Stimulated activated CD8-positive, alpha-beta memory T cell treated with anti-CD3 and anti-CD28 coated beads, Interleukin-4, amount 100 ng/mL, for 48 hours (primary cell): Measurements from ENCODE around the gene CYP2S1.
A peak's percentile ranks its signal among the peaks of the same experiment; 100 is the strongest.
"Not testable (repeated sequence)": the region's sequence is repeated elsewhere in the genome, so short reads cannot be mapped to it uniquely, and the experiment has no call there.

Source experiments
- DNase-seq: peaks from one replicate; pipeline ENCODE4 v3.0.0-alpha.2; 2020

CYP2S1 gene

GRCh38 chr19:41192574-41193429, at the start of gene CYP2S1:
TSS of gene CYP2S1 (plus strand) at chr19:41193219. CDS start at chr19:41193265, 46 bp downstream.
- DNase-seq: peak; percentile 37

- peak; percentile 94 for DNase-seq
Measured at GRCh38 chr19:41144403-41144802, 48.6 kb upstream of the CYP2S1 start.

- no peak for DNase-seq
Measured at GRCh38 chr19:41149831-41150230, 43.2 kb upstream of the CYP2S1 start.

- not testable (repeated sequence) for DNase-seq
Measured at GRCh38 chr19:41150986-41151385, 42.0 kb upstream of the CYP2S1 start.

GRCh38 chr19:41154060-41154459, 39.0 kb upstream of the CYP2S1 start:
- DNase-seq: no peak

- no peak for DNase-seq
Measured at GRCh38 chr19:41156207-41156606, 36.8 kb upstream of the CYP2S1 start.

- DNase-seq: no peak
Measured at GRCh38 chr19:41159881-41160280, 33.1 kb upstream of the CYP2S1 start.

GRCh38 chr19:41161903-41162302, 31.1 kb upstream of the CYP2S1 start:
- peak; percentile 33 for DNase-seq

- DNase-seq: no peak
Measured at GRCh38 chr19:41166944-41167804, 25.8 kb upstream of the CYP2S1 start.

- DNase-seq: no peak
Measured at GRCh38 chr19:41172297-41173164, 20.5 kb upstream of the CYP2S1 start.

- DNase-seq: no peak
Measured at GRCh38 chr19:41174297-41174928, 18.6 kb upstream of the CYP2S1 start.

- peak; percentile 42 for DNase-seq
Measured at GRCh38 chr19:41175801-41176777, 16.9 kb upstream of the CYP2S1 start.

GRCh38 chr19:41180173-41180572, 12.8 kb upstream of the CYP2S1 start:
- DNase-seq: not testable (repeated sequence)

GRCh38 chr19:41186971-41187883, 5.8 kb upstream of the CYP2S1 start:
- DNase-seq: no peak

GRCh38 chr19:41187884-41188279, 5.1 kb upstream of the CYP2S1 start:
- DNase-seq: no peak

GRCh38 chr19:41189425-41190065, 3.5 kb upstream of the CYP2S1 start:
- no peak for DNase-seq

- DNase-seq: no peak
Measured at GRCh38 chr19:41193430-41194156, 574 bp downstream of the CYP2S1 start.

- no peak for DNase-seq
Measured at GRCh38 chr19:41194157-41194552, 1.1 kb downstream of the CYP2S1 start.
